GM23338 (cell line): ENCODE measurements around the gene GOLGA6D. TPM values are rescaled to one million over a fixed set of nuclear protein-coding genes. Genes with fewer than 3 reads are reported as not detected.

Source experiments
- ATAC-seq: fragments of 200-7000 bp; cut with Tn5 transposase; 3 replicates; pipeline ENCODE4 v1.9.1; 2020
- DNase-seq: peaks from one replicate; pipeline ENCODE4 v3.0.0-alpha.2; 2015; ENCODE audit warnings: low spot score
- H2AFZ ChIP-seq: fragments of 200-600 bp; sonication (generic); 2 replicates; pipeline ENCODE4 v1.8.0; 2016; ENCODE audit warnings: antibody characterized with exemption, mild to moderate bottlenecking, moderate library complexity
- H3F3A ChIP-seq: fragments of 200-600 bp; sonication (generic); replicated peaks from 2 replicates; pipeline ENCODE4 v1.8.0; 2017; ENCODE audit warnings: antibody characterized with exemption, mixed run types, low read depth
- H3K27ac ChIP-seq: fragments of 200-600 bp; sonication (generic); 2 replicates; pipeline ENCODE4 v1.6.1; 2016; ENCODE audit warnings: low read depth
- H3K27me3 ChIP-seq: fragments of 200-600 bp; sonication (generic); 2 replicates; pipeline ENCODE4 v1.8.0; 2016; ENCODE audit warnings: mild to moderate bottlenecking, mixed run types, moderate library complexity; ENCODE audit not compliant: insufficient read depth
- H3K36me3 ChIP-seq: fragments of 200-600 bp; sonication (generic); 2 replicates; pipeline ENCODE4 v1.8.0; 2016; ENCODE audit warnings: mild to moderate bottlenecking; ENCODE audit not compliant: insufficient read depth
- H3K4me1 ChIP-seq: fragments of 200-600 bp; sonication (generic); 2 replicates; pipeline ENCODE4 v1.8.0; 2016; ENCODE audit warnings: mild to moderate bottlenecking, moderate library complexity; ENCODE audit not compliant: insufficient read depth
- H3K4me2 ChIP-seq: fragments of 200-600 bp; sonication (generic); 2 replicates; pipeline ENCODE4 v1.7.1; 2017; ENCODE audit warnings: mixed run types
- H3K4me3 ChIP-seq: fragments of 200-600 bp; sonication (generic); 2 replicates; pipeline ENCODE4 v1.6.1; 2016; ENCODE audit warnings: mixed run types
- H3K79me2 ChIP-seq: fragments of 200-600 bp; sonication (generic); replicated peaks from 2 replicates; pipeline ENCODE4 v1.8.0; 2017; ENCODE audit warnings: mild to moderate bottlenecking; ENCODE audit not compliant: insufficient read depth
- H3K9me2 ChIP-seq: fragments of 200-600 bp; sonication (generic); 2 replicates; pipeline ENCODE4 v1.8.0; 2017; ENCODE audit not compliant: insufficient read depth
- H4K20me1 ChIP-seq: fragments of 200-600 bp; sonication (generic); replicated peaks from 2 replicates; pipeline ENCODE4 v1.8.0; 2017; ENCODE audit warnings: mild to moderate bottlenecking; ENCODE audit not compliant: insufficient read depth
- H3K27ac Mint-ChIP-seq: 2 replicates; pipeline ENCODE4 v1.8.0; 2020; ENCODE audit warnings: inconsistent platforms, mild to moderate bottlenecking, moderate library complexity, mixed read lengths
- H3K27me3 Mint-ChIP-seq: 3 replicates; pipeline ENCODE4 v1.8.0; 2022; ENCODE audit warnings: low read depth, mild to moderate bottlenecking, moderate library complexity, mixed read lengths, inconsistent platforms; ENCODE audit not compliant: insufficient read depth, poor library complexity
- H3K36me3 Mint-ChIP-seq: 3 replicates; pipeline ENCODE4 v1.8.0; 2021; ENCODE audit warnings: low read depth, mild to moderate bottlenecking, inconsistent platforms, moderate library complexity, mixed read lengths
- H3K4me1 Mint-ChIP-seq: 3 replicates; pipeline ENCODE4 v1.8.0; 2020; ENCODE audit warnings: mild to moderate bottlenecking, inconsistent platforms, mixed read lengths
- H3K4me3 Mint-ChIP-seq: 3 replicates; pipeline ENCODE4 v1.8.0; 2021; ENCODE audit warnings: moderate library complexity, mild to moderate bottlenecking, inconsistent platforms, mixed read lengths
- H3K9me3 Mint-ChIP-seq: 3 replicates; pipeline ENCODE4 v1.8.0; 2020; ENCODE audit warnings: moderate library complexity, mild to moderate bottlenecking, inconsistent platforms, mixed read lengths
- CREB1 ChIP-seq: fragments of 250-450 bp; sonication (Bioruptor Pico); IDR thresholded peaks from 2 replicates; pipeline ENCODE4 v1.5.0; 2020; ENCODE audit warnings: low read depth, mild to moderate bottlenecking, moderate library complexity
- EZH2 ChIP-seq: fragments of 200-600 bp; sonication (generic); IDR thresholded peaks from one replicate; pipeline ENCODE4 v1.8.0; 2017; ENCODE audit warnings: antibody characterized with exemption, mild to moderate bottlenecking, low read depth; ENCODE audit not compliant: unreplicated experiment
- EZH2phosphoT487 ChIP-seq: fragments of 200-600 bp; sonication (generic); IDR thresholded peaks from one replicate; pipeline ENCODE4 v1.8.1; 2018; ENCODE audit warnings: antibody characterized with exemption; ENCODE audit not compliant: unreplicated experiment
- JUNB ChIP-seq: IDR thresholded peaks from one replicate; pipeline ENCODE4 v1.6.1; 2016; ENCODE audit warnings: antibody characterized with exemption; ENCODE audit not compliant: unreplicated experiment
- NANOG ChIP-seq: IDR thresholded peaks from 2 replicates; pipeline ENCODE4 v1.6.1; 2016; ENCODE audit warnings: antibody characterized with exemption, borderline replicate concordance
- POLR2AphosphoS5 ChIP-seq: IDR thresholded peaks from 2 replicates; pipeline ENCODE4 v1.6.1; 2016; ENCODE audit warnings: antibody characterized with exemption, low read depth
- REST ChIP-seq: IDR thresholded peaks from one replicate; pipeline ENCODE4 v1.6.1; 2018; ENCODE audit warnings: antibody characterized with exemption; ENCODE audit not compliant: unreplicated experiment
- STAT1 ChIP-seq: IDR thresholded peaks from one replicate; pipeline ENCODE4 v1.6.1; 2016; ENCODE audit warnings: antibody characterized with exemption; ENCODE audit not compliant: unreplicated experiment
- ZNF114 ChIP-seq: fragments of 250-450 bp; sonication (Bioruptor Pico); IDR thresholded peaks from 2 replicates; pipeline ENCODE4 v1.5.0; 2020; ENCODE audit warnings: mild to moderate bottlenecking, moderate library complexity
- ZNF331 ChIP-seq: fragments of 250-450 bp; sonication (Bioruptor Pico); IDR thresholded peaks from 2 replicates; pipeline ENCODE4 v1.5.0; 2020; ENCODE audit warnings: low read depth, mild to moderate bottlenecking, moderate library complexity
- polyA plus RNA-seq: library from polyadenylated mRNA; unstranded; fragments of >200 nt; fragmentation: Nextera tagmentation; extraction: Ambion mirVana; gene quantifications from 2 replicates; pipeline ENCODE4 v1.2.1, GENCODE V29; 2016
- total RNA-seq: library from RNA; depleted of rRNA; stranded (reverse); fragments of >200 nt; shearing (Covaris generic); gene quantifications from 2 replicates; pipeline ENCODE4 v1.2.3, GENCODE V29; 2014
- TF ChIP-seq, protein P1 (sequence below), 2 experiments: fragments of 200-600 bp in 1 of 2; sonication (generic) in 1 of 2; conservative IDR thresholded peaks; 2 replicates each; pipeline versions ENCODE4 v1.5.1 to v1.6.1; 2016 to 2017; ENCODE audit warnings: antibody characterized with exemption in 2 of 2, low read depth in 2 of 2, mild to moderate bottlenecking in 2 of 2, moderate library complexity in 1 of 2
- TF ChIP-seq, protein P2 (sequence below): fragments of 250-450 bp; sonication (Bioruptor Pico); IDR thresholded peaks from 2 replicates; pipeline ENCODE4 v1.5.0; 2020; ENCODE audit warnings: mild to moderate bottlenecking, moderate library complexity
- TF ChIP-seq, protein P3 (sequence below): IDR thresholded peaks from 2 replicates; pipeline ENCODE4 v1.6.1; 2016; ENCODE audit warnings: antibody characterized with exemption

Gene GOLGA6D
- total and polyA plus RNA-seq, 2 experiments from 2014 or later, result 0.99 to 1.0 TPM

DNA sequence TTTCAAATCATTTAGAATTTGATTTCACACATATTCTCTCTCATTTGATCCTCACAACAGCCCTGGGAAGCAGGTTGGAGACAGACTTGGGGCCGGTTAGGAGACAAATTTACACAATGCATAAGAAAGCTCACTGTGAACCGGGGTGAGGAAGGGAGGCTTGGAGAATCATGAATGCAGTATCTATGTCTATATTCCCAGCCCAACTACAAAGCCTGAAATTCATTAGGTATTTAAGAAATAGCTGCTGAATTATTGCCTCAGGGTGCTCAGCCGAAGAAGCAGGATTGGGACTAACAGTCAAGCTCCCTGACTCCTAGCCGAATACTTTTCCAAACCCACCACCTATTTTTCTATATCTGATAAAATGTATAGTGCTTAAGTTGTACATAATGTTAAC is 32.9 kb upstream of the GOLGA6D start:
- Histone ChIP-seq H3K79me2 (no peaks in the 10 kb centered on the region), H3K4me2 (no peak overlapping the region), H3K9me2 (no peaks in the 10 kb centered on the region), H3K4me1 (peaks cover 29% of the 10 kb centered on the region), H3K36me3 (no peaks in the 10 kb centered on the region), H3K27me3 (no peaks in the 10 kb centered on the region), H3F3A (0 out of 2 replicates have a peak, but pooled peaks cover 4% of the 10 kb centered on the region), H2AFZ (no peak overlapping the region), H3K4me3 (no peak overlapping the region), H3K27ac (no peak overlapping the region), H4K20me1 (no peaks in the 10 kb centered on the region)
- peaks cover 11% of the 10 kb centered on the region for H3K27me3 Mint-ChIP-seq
- ATAC-seq (no peak), DNase-seq (no peak)
- TF ChIP-seq NANOG (no peak), POLR2AphosphoS5 (no peak), ZNF114 (CRISPR knock-in tag) (no peak), REST (no peak), EZH2phosphoT487 (no peak), STAT1 (no peak), JUNB (no peak), CREB1 (no peak), EZH2 (no peak), ZNF331 (CRISPR knock-in tag) (no peak)
- TF ChIP-seq, protein P1, sequence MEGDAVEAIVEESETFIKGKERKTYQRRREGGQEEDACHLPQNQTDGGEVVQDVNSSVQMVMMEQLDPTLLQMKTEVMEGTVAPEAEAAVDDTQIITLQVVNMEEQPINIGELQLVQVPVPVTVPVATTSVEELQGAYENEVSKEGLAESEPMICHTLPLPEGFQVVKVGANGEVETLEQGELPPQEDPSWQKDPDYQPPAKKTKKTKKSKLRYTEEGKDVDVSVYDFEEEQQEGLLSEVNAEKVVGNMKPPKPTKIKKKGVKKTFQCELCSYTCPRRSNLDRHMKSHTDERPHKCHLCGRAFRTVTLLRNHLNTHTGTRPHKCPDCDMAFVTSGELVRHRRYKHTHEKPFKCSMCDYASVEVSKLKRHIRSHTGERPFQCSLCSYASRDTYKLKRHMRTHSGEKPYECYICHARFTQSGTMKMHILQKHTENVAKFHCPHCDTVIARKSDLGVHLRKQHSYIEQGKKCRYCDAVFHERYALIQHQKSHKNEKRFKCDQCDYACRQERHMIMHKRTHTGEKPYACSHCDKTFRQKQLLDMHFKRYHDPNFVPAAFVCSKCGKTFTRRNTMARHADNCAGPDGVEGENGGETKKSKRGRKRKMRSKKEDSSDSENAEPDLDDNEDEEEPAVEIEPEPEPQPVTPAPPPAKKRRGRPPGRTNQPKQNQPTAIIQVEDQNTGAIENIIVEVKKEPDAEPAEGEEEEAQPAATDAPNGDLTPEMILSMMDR (conservative IDR thresholded peaks at IDR 0.05; ENCODE audit: low read depth in 2 of 2), result no peak
- TF ChIP-seq, protein P2, sequence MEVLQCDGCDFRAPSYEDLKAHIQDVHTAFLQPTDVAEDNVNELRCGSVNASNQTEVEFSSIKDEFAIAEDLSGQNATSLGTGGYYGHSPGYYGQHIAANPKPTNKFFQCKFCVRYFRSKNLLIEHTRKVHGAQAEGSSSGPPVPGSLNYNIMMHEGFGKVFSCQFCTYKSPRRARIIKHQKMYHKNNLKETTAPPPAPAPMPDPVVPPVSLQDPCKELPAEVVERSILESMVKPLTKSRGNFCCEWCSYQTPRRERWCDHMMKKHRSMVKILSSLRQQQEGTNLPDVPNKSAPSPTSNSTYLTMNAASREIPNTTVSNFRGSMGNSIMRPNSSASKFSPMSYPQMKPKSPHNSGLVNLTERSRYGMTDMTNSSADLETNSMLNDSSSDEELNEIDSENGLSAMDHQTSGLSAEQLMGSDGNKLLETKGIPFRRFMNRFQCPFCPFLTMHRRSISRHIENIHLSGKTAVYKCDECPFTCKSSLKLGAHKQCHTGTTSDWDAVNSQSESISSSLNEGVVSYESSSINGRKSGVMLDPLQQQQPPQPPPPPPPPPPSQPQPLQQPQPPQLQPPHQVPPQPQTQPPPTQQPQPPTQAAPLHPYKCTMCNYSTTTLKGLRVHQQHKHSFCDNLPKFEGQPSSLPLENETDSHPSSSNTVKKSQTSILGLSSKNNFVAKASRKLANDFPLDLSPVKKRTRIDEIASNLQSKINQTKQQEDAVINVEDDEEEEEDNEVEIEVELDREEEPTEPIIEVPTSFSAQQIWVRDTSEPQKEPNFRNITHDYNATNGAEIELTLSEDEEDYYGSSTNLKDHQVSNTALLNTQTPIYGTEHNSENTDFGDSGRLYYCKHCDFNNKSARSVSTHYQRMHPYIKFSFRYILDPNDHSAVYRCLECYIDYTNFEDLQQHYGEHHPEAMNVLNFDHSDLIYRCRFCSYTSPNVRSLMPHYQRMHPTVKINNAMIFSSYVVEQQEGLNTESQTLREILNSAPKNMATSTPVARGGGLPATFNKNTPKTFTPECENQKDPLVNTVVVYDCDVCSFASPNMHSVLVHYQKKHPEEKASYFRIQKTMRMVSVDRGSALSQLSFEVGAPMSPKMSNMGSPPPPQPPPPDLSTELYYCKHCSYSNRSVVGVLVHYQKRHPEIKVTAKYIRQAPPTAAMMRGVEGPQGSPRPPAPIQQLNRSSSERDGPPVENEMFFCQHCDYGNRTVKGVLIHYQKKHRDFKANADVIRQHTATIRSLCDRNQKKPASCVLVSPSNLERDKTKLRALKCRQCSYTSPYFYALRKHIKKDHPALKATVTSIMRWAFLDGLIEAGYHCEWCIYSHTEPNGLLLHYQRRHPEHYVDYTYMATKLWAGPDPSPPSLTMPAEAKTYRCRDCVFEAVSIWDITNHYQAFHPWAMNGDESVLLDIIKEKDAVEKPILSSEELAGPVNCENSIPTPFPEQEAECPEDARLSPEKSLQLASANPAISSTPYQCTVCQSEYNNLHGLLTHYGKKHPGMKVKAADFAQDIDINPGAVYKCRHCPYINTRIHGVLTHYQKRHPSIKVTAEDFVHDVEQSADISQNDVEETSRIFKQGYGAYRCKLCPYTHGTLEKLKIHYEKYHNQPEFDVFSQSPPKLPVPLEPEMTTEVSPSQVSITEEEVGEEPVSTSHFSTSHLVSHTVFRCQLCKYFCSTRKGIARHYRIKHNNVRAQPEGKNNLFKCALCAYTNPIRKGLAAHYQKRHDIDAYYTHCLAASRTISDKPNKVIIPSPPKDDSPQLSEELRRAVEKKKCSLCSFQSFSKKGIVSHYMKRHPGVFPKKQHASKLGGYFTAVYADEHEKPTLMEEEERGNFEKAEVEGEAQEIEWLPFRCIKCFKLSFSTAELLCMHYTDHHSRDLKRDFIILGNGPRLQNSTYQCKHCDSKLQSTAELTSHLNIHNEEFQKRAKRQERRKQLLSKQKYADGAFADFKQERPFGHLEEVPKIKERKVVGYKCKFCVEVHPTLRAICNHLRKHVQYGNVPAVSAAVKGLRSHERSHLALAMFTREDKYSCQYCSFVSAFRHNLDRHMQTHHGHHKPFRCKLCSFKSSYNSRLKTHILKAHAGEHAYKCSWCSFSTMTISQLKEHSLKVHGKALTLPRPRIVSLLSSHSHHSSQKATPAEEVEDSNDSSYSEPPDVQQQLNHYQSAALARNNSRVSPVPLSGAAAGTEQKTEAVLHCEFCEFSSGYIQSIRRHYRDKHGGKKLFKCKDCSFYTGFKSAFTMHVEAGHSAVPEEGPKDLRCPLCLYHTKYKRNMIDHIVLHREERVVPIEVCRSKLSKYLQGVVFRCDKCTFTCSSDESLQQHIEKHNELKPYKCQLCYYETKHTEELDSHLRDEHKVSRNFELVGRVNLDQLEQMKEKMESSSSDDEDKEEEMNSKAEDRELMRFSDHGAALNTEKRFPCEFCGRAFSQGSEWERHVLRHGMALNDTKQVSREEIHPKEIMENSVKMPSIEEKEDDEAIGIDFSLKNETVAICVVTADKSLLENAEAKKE (CRISPR knock-in tag), result no peak
- TF ChIP-seq, protein P3, sequence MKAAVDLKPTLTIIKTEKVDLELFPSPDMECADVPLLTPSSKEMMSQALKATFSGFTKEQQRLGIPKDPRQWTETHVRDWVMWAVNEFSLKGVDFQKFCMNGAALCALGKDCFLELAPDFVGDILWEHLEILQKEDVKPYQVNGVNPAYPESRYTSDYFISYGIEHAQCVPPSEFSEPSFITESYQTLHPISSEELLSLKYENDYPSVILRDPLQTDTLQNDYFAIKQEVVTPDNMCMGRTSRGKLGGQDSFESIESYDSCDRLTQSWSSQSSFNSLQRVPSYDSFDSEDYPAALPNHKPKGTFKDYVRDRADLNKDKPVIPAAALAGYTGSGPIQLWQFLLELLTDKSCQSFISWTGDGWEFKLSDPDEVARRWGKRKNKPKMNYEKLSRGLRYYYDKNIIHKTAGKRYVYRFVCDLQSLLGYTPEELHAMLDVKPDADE, result no peak
- peak overlapping the region; percentile 36; the same call in 1 of the 2 replicates for H3K27ac Mint-ChIP-seq
- peaks cover 40% of the 10 kb centered on the region for H3K4me1 Mint-ChIP-seq
- no peaks in the 10 kb centered on the region for H3K36me3 Mint-ChIP-seq
- no peak overlapping the region for H3K4me3 Mint-ChIP-seq
- no peaks in the 10 kb centered on the region for H3K9me3 Mint-ChIP-seq
